GM21528 (cell line): ENCODE results near the gene MICAL3.

ENCODE experiments used
- ATAC-seq: cut with Tn5 transposase; IDR thresholded peaks from one replicate; pipeline ENCODE4 v1.9.1; 2021; ENCODE audit warnings: mild to moderate bottlenecking, moderate library complexity; ENCODE audit not compliant: unreplicated experiment, low FRiP score

The MICAL3 gene

DNA sequence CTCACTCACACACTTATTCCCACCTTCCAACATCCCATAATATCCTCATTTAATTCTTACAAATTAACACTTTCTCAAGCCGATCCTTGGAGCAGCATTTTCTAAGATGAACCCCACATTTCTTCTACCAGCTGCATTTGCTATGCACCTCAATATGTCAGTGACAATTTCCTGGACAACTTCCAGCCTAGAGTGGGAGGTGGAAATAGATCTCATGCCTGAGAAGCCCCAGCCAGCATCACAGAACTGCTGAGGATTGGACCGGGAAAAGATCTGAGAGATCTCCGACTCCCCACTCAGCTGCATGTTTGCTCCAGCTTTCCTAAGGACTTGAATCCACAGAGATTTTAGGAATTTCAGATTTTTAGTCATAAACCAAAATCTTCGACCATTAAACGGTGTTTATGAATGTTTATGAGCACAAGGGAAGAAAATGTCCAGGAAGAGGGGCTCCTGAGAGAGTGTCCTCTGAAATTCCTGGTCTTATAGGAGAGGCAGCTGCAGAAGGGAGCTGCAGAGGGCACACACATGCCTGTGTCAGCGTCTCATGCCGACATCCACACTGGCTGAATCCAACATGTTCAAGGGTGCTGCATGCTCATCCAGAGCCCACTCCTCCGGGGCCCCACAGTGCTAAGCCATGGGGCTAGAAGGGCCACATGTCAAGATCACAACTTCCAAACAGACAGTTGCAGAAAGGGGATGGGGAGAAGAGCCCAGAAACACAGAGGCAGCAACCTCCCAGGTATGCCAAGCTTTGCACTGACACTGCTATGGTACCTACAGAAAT lies 68.6 kb downstream of the MICAL3 start:
- no peak for ATAC-seq

DNA sequence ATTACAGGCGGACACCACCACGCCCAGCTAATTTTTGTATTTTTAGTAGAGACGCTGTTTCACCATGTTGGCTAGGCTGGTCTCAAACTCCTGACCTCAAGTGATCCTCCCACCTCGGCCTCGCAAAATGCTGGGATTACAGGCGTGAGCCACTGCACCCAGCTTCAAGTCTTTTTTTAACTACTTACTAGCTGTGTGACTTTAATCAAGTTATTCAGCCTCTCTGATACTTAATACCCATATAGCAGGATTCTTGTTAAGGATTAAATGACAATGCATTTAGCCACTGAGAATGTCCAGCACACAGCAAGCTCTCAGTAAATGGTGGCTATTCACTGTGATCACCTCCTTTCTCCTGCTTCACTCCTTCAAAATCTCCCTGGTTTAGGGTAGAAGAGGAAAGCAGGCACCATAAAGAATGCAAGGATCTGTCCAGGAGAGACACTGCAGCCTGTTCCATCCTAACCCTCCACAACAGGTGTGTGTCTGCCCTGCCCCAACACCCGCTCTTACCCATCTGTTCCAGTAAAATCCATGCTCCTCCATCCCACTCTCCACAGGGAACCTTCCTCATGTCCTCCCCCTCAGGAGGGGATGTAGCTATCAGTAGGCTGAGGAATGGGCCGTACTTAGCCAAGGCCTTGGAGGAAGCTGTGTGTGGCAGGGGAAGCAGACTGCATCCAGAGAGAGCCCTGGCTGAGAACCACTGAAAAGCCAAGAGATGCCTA lies 69.3 kb downstream of the MICAL3 start:
- ATAC-seq: no peak

DNA sequence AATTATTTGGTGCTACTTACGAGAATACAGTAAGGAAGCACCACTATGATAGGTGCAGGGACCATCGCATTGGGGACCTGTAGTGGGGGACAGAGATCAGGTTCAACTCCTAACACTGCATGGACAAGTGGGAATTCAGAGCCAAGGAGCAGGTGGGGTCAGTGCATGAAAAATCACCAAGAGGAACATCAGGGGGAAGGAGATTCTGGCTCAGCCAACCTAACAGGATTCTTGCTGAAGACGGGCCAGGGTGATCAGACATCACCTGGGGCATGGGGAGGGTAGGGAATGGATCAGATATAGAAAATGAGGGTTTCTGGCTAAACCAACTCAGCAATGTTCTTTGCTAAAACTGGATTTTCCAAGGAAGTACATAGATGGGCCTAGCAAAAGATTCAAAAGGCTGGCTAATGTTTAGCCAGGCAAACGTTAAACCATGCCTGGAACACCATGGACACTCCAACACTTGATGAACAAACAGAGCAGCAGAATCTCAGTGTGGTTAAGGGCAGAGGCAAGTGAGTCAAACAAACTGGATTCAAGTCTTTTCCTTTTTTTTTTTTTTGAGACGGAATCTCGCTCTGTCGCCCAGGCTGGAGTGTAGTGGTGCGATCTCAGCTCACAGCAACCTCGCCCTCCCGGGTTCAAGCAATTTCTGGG lies 70.0 kb downstream of the MICAL3 start:
- no peak for ATAC-seq

DNA sequence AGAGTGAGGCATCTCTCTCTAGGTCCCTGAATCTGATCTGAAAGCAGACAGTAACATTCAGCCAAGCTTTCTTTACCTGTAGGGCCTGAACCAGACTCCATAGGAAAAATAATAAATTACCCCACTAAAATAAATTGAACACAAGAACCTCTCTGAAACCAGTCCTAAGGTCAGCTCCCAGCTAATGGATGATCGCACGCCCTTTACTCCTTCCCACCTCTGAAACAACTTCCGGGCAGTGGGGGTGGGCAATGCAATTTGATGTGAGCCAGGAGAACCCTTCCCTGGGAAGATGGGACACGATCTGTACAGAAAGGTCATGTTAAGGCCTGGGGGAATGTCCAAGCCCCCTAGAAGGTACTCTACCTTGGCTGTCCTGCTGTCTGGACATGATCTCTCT lies 71.2 kb downstream of the MICAL3 start:
- no peak for ATAC-seq

DNA sequence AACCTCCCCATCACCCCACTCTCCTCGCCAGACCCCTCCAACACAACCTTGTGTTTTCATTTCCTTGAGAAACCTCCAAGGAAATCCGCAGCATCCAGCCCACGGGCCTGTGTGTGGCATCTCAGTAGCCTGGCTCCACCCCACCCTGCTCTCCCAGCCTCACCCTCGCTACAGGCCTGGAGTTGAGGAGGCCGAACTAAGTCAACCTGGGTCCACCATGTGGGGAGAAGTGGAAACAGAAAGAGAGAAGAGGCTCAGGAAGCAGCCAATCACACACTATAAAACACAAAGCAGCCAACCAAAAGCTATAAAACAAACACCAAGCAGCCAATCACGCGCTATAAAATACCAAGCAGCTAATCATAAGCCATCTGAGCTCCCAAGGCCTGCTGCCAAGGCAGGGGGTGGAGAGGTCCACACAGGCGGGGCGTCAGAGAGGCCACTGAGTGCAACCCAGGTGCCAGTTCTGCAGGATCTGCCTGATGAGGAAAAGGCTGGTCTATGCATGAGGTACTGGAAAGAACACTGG lies 72.0 kb downstream of the MICAL3 start:
- ATAC-seq: no peak

DNA sequence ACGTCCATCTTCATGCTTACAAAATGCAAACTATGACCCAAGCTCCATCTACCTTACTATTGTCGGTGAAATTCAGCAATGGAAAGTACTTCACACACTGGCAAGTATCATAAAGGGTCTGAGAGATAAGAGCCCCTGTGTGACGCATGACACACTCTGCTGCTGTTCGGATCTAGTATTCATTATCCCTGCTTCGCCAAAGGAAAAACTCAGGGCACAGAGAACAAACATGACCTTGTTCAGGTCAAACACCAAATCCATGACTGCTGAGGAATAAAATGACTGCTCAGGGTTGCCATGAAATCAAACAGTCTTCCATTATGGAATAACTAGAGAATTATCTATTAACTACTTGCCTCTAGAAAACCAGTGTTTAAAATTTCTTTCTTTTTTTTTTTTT lies 73.0 kb downstream of the MICAL3 start:
- no peak for ATAC-seq

DNA sequence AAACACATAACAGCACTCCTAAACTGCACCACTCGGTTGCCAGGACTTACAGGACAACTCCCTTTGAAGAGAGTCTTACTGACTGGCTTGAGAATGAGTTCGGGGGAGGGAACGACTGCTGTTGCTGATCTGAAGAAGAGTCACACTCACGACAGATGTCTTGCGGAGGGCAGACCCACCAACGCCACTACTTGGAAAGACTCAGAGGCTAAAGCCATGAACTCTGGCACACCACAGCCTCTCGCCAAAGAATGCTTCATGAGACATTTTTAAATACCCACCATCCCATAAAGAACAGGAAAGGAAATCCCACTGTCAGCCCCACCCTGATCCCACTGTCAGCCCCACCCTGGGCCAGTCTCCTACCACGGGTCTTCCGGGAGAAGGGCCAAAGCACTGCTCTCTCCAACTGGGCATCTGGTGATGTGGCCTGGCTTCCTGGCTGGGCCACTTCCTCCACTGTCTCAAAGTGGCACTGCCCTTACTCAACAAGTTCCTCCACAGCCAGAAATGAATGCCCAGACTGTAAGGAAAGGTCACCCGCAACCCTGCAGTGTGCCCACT lies 73.6 kb downstream of the MICAL3 start:
- ATAC-seq: no peak

DNA sequence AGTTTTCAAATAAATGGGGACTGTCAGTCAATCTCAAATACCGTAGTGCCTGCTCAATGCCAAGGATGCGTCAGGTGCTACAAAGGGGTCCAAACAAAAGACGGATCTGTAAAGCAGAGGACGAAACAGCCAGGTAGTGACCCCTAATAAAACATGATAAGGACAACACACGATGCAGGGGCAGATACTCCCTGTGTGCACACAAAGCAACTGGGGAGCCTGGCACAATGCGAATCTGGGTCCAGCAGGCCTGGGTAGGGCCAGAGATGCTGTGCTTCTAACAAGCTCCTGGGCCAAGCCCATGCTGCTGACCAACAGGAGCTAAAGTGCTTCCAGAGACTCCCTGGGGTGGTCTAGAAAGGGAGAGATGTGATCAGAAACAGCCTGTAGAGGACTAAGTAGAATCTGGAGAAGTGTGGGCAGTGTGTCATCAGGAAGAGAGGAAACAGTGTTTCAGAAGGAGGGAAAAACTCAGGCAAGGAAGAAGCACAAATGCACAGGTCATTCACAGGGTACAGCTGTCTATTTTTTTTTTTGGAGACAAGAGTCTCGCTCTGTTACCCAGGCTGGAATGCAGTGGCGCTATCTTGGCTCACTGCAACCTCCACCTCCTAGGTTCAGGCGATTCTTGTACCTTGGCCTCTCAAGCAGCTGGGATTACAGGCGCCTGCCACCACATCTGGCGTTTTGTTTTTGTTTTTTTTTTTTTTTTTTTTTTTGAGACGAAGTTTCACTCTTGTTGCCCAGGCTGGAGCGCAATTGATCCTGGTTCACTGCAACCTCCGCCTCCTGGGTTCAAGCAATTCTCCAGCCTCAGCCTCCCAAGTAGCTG lies 74.5 kb downstream of the MICAL3 start:
- no peak for ATAC-seq

DNA sequence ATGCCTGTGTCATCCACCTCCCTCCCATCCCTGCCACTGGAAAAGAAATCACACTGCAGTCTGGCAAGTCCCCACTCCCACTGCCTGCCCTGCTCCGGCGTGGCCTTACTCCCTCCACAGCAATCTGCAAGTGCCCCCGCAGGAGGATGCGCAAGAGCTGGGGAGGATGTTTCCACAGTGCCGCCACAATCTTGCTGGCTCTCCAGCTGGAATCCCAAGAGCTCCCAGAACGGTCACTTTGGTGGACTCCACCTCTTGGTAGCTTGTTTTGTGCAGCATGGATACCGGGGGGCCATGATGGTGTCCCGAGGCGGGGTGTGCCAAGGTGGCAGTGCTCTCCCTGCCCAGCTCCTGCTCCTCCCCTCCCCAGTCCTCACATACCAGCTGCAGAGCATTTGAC lies 76.3 kb downstream of the MICAL3 start:
- ATAC-seq: no peak

DNA sequence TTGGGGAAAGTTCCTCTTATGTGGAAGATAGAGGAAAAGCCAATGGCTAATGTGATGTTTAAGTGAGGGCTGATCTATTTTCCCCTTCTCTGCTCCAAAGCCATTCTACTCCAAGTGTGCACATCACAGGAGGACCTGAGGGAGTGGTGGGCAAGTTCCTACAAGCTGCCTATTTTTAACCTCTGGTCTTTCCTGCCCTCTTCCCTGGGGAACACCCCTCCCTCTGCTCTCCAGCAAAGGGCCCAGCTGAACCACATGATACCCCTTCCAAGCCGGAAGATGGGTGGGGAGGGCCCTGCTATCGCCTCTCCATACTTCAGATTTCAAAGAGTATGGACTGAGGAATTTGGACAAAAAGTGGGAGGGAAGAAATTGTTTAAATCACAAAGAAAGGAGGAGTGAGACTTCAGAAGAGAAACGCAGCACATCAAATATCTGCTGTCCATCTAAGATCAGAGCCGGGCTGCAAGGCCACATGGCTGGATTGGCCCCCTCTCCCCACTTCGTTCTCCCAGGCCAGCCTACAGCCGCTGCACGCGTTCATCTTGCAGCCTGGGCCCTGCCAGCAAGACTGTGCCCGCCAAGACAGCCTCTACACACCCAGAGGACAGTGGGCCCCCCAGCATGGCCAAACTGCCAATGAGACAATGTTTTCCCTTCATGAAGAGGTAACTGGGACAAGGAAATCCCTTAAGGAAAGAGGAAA lies 77.5 kb downstream of the MICAL3 start:
- ATAC-seq: no peak

DNA sequence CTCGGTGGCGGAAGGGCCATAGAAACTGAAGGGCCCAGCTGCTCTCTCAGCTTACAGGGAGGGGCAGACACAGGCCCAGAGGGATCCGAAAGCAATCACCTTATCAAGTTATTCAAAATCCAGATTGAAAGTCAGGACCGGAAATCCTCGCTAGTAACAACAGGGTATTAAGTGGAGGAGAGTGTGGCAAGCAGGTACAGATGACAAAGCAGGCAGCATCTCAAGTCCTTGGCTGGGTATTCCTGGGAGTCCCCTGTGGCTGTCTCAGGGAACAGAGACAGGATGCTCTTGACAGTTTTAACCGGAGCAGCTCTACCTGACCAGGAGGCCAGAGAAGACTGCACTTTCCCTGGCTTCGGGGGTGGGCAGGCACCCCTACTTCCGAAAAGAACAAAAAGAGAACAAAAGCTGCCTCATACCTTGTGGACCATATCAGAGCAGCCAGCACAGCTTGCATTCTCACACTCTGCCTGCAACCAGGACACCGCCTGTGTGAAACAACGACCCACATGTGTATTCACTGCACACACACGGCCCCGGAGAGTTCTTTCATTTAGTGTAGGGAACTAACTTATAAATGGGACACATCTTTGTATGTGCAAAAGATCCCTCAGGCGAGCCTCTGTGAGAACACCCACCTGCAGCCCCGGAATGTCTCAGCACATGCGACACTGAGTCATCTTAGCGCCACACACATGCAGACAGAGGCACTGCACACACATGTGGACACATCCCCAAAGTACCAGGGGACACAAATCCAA lies 78.3 kb downstream of the MICAL3 start:
- ATAC-seq: no peak

DNA sequence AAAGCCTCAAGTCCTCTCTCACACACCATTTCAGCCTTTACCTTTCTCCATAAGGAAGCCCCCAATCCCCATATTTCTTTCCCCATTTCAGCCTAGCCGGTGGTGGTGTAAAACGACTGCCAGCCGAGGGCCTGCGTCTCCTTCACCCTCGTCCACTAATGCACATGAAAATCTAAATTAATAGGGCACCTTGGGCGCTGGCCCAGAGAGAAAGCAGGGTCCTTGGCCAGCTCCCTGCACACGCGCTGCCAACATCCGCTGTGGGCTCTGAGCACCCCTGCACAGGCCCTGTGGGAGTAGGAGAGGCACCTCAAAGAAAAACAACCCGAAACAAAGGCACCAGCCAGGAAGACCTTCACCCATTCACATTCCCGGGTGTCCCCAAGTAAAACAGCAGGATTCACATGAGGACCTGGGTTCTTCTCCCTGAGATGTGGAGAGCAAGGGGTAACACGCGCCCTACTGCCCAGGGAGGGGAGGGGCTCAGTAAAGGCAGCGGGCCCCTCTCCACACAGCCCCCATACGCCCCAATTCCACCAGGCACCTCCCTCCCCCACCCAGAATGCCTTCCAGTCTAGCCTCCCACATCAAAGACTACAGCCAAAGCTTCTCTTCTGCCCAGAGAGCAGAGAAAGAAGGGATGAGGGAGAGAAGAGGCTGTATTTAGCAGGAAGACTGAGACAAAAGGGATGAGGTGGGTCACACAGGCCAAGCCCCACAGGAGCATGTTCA lies 79.0 kb downstream of the MICAL3 start:
- no peak for ATAC-seq

DNA sequence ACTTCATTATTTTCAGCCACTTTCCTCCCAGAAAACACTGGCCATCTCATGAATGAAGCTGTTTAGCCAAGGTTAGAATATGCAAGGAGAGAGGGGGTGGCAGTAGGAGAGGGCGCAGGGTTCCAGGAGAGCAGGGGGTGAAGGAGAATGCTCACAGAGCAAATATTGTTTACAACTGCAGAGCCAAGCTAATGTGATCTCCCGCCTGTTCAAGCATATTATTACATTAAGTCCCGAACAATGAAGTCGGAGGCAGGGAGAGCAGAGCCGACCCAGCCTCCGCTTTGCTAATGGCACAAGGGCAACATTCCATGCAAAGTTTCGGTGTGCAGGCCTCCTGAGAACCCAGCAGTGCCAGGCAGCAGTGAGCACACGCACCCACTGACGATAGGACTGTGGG lies 80.1 kb downstream of the MICAL3 start:
- ATAC-seq: no peak

DNA sequence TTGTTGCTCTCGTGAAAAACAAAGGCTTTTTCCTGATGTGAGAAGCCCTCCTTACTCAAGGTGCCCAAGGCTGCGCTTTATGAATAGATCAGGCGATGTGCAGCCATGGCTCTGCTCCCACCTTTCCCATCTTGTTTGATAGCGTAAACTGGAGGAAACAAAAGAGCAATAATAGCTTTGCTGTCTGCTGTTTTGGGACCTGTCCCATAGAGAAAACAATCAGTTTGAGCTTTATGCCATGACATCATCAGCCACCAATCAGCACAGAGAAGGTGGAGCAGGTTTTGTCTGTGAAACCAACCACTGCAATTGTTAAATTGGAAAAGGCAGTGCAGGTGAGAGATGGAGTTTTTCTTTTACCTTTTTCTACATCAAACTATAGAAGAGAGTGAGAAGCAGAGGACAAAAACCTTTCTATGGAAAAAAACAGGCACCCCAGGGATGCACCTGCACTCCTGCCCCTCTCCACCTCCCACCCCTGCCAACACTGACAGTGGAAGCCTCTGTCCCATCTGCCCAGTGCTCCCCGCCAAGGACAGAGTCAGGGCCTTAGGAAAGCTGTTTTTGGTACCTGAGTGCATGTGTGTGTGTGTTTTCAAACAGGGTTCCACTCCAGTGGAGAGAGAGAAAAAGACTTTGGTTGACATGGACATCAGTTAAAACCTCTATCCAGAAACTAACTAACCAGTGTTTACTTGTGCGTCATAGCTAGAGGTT lies 80.7 kb downstream of the MICAL3 start:
- no peak for ATAC-seq

DNA sequence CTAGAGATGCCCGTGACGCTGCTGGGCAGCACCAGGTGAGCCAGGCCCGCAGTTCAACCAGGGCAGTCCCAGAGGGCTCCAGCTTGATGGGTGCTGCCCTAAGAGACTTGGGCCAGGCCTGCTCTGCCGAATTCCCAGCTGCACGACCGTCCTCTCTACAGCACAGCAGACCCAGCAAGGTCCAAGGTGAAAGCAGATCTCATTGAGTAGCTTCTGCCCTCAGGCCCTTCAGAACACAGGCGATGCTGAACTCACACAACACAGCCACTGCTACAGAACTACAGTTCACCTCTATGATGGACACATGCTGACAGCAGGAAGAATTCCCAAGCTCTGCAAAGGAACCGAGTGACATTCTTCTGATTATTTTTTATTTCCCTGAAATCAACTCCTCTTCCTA lies 81.6 kb downstream of the MICAL3 start:
- no peak for ATAC-seq

DNA sequence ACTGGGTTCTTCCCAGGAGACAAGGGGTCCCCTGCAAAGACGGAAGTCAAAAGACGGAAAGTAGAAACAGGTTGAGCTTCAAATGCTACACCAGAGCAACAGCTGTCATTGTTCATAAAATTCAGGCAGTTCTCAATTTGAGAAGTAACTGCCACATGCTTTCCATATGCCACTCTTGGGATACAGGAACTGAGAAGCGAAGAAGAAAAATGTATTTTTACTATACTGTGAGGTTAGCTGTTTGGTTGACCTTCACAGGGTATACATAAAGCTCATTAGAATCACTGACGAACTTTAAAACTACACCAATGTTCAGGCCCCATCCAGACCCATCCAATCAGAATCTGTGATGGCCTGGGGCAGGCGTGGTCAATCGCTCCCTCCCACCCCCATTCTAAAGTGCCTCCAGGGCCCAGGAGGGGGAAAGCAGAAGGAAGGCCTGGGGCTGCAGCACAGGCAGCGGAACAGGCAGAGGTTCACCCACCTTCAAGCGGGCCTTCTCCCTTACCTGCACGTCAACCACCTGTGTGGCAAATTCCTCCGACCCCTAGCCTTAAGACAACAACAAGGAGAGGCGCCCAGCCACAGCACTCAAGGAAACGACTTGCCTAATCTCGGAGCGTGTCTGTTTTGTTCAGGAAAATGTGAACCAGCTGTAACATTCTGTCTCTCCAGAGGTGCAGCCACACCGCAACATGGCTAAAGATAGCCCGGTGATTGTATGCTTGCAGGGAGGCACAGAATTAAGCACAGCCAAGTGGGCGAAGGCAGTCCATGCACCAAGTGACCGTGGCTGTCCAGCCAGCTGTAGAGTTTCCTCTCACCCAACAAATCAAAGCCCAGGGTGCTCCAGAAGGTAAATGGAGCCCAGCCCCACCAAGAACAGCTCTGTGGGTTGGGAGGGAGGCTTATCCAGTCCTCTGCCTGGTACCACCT lies 82.6 kb downstream of the MICAL3 start:
- ATAC-seq: no peak
